Activated effector memory CD4-positive, alpha-beta T cell treated with Interleukin-2 at 50 U/mL for 16 hours (primary cell): Measurements from ENCODE around the gene PRR5L.

ENCODE experiments used
- DNase-seq: peaks from one replicate; pipeline ENCODE4 v3.0.0-alpha.2; 2020

The PRR5L gene

DNA sequence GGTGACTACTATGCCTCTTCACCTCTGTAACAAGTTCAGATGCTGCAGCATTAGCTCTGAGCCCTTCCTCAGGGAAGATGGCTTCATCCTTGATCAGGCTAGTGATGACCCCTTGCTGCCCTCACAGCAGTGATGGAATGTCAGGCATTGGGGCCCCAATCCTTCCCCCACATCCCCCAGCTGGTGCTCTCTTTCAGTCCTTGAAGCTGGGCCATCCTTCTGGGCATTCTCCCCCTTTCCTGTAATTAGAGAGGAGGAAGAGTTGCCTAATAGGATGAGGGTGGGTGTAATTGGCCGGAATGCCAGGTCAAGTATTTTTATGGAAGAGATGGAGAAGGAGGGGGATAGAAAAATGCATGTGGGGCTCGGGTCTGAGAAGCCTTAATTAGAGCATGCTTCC lies 151.4 kb downstream of the PRR5L start:
- no peak for DNase-seq

DNA sequence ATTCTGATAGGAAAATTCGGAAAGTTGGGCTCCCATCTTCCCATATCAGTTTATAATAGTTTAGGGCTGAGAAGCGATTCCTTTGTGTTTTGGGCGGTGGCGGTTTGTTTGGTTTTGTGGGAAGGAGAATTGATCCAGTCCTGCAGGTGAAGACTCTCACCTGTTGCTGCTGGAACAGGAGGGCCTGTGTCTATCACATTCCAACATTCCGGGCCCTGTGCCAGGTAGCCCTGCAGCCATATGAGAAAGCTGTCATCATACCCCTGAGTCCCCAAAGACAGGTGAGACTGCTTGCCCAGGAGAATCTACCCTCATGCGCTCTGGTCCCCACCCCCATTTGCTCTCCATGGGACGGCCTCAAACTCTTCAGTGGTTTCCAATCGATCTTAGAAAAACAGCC lies 151.9 kb downstream of the PRR5L start:
- DNase-seq = no peak

DNA sequence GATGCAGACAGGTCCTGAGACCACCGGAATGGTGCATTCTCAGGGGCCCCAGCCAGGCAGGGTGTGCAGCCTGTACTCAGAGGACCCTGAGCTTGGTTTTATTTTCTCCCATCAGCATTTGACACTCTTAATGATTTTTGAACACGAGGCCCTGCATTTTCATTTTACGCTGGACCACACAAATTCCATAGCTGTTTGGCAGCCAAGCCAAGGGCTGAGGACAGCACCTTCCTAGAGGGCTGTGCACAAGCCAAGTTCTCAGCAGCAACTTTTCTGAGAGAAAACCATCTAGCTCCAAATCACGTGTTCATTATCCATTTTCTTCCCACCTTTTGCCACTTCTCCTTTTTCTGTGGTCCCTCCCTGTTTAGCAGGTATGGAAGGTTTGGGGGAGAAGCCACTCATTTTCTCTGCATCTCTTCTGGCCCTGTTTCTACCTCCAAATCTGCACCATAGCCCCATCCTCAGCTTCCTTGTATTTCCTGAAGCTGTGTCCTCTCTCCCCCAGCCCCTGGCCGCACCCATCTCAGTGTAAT lies 153.5 kb downstream of the PRR5L start:
- no peak for DNase-seq

DNA sequence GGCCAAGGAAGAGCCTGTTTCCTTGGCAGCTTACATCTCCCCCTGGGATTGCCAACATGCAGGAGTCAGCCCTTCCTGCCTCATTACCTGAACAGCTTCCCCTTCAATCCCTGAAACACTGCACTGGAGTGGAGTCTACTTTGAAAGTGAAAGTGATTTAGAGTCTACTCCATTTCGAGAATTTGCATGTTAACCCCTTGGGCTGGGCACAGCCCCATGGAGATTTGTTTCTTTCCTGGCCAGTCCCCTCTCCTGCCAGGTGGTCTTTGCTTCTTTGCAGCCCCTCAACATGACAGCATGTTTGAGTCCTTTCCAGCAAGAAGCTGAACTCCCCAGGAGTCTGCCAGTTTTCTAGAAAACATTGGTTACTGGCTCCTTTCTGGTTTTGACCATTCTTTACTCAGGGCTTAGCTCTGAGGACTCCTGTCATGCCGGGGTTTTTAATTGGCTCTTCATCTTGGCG lies 154.1 kb downstream of the PRR5L start:
- no peak for DNase-seq

DNA sequence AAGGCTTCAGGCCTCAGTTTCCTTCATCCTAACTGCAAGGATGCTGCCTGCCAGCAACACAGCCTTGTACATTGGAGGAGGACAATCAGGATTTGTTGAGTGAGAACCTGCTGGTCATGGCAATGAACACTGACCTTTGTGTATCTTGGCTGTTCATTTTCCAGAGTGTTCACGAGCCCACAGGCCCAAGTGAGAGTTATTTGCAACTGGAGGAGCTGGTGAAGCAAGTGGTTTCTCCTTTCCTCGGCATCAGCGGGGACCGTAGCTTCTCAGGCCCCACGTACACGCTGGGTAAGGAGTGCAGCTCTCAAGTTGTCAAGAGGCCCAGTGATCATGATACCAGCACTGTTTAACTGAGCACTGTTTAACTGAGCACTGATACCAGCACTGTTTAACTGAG lies 155.0 kb downstream of the PRR5L start:
- no peak for DNase-seq

DNA sequence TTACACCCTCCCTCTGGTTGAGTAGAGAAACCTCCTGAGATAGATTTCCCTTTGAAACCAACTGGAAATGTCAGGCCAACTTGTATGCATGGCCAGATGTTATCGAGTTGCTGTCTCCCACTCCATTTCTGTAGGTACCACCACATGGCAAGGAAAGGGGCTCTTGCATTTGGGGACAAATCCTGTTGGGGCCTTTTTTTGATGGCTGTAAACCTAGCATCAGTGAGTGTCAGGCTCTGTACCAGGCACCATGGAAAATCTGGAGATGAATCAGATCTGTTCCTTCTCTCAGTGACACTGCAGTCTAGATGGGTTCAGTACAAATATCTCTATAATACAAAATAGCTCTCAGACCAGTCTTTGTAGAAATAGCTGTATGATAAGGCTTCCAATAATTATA lies 155.6 kb downstream of the PRR5L start:
- no peak for DNase-seq

DNA sequence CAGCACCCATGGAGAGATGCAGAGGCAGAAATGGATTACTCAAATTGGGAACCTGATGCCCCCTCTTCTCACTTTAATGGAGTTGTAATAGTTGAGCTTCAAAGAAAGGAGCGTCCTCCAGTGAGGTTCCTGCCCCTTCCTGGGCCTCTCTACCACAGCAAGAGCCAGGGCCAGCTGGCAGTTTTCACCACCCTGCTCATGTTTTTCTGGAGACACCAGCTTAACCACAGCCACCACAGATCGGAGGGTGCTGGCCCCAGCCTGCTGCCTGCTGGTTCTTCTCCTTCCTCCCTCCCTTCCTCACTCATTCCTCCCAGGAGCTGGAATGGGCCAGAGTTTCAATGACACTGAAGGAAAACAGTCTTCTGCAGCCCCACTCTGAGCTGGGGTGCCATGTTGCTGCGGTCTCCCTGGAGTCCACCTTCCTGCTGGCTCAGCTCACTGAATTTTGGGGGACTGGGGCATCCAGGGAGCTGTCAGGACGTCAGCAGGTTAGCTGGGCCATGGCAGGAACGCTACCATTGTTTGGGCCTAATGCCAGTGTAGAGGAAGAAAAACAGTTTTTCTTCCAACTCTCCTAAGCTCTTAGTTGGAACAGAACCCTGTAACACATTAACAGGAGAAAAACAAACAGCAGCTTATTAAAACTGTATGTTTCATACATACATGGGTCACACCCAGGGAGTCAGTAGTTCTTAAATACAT lies 156.3 kb downstream of the PRR5L start:
- DNase-seq = no peak

DNA sequence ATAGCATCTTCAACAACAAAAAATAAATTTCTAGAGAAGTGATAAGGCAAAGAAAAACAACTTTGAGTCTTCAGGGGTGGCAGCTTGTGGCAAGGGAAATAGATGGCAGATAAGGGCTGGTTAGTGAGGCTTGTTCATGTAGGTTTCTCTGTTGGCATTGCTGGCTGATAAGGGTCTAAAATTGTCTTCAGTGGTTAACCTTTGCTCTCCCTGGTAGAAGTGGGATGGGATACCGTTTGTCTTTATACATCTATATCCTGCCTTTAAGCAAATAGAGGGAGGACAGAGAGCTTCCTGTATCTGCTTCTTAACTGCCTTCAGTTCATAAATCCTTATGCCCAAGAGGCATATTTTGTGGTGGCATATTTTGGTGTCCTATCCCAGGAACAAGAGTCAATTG lies 156.9 kb downstream of the PRR5L start:
- no peak for DNase-seq

DNA sequence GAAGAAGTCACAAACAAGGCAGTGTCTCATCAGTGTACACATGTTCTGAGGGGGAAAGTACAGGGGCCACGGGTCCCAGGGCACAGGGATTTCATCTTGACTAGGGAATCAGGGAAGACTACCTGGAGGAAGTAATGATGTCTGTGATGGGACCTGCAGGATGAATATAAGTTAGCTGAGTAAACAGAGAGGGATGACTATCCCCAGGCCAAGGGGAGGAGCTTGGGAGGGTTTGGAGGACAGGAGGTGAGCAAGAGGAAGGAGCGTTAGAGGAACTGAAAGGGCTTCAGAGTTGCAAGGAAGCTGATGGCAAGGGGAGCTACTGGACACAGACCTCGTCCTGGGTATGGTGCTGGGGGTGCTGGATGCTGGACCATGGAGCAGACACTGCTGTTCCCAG lies 157.6 kb downstream of the PRR5L start:
- no peak for DNase-seq

DNA sequence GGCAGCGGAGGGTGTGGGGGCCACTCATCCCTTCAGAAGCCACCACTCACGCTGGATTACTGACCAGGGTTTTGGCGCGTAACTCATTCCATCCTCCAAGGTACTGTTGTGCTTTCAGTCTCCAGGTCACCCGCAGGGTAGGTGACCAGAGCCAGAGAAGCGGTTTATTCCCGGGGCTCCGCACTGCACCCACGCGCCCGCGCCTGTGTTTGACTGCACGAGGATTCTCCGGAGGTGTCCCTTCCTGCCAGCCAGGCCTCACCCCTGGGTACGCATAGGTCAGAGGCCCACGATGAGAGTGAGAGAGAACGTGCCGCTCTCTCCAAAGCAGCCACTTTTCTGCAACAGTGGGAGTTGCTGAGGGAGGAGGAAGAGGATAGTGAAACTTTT lies 158.5 kb downstream of the PRR5L start:
- DNase-seq = no peak

DNA sequence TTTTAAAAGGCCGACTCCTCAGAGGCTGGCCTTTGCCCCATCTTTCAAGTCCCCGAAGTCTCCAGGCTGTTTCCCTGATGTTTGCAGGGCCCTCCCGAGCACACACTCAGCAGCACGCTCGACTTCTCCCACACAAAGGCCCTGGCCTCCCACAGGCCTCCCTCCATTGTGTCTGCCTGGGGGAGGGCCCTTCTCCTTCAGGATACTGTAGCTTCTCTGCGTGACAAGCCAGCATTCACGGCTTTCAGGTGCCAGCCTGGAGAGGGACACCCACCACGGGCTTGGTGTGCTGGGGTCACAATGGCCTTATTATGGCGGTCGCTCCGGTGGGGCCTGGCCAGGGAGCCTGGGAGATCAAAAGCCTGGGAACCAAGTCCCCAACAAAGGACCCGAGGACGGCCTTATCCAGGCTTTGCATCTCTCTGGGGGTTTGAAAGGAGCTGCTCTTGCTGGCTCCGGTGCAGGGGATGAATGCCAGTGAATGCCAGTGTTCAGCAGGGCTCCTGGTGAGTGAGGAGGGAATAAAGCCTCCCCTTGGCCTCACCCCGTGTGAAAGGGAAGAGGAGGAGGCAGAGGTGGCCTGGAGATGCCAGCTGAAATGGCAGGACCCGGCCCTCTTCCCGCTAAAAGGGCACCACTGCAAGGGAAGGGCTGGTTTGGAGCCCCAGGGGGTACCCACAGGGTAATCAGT lies 159.0 kb downstream of the PRR5L start:
- DNase-seq = no peak

DNA sequence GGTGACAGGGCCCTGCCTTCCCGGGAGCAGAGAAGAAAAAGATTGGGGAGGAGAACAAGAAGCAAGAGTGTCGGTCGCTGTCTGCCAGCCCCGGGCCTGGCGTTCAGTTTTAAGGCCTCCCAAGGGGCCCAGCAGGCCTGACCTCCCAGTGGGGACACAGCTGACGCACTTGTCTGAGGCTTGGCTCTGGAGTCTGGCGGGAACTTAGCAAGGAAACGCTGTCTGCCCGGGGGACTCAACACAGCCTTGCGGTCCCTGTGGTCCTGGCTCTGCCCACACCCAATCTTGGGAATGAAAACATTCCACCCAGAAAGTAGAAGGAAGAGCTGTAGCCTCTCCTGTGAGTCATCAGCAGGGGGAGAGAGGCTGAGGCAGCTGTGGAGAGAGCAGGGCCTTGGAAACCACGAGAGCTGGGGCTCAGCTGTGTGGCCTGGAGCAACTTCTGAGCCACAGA lies 159.6 kb downstream of the PRR5L start:
- no peak for DNase-seq

DNA sequence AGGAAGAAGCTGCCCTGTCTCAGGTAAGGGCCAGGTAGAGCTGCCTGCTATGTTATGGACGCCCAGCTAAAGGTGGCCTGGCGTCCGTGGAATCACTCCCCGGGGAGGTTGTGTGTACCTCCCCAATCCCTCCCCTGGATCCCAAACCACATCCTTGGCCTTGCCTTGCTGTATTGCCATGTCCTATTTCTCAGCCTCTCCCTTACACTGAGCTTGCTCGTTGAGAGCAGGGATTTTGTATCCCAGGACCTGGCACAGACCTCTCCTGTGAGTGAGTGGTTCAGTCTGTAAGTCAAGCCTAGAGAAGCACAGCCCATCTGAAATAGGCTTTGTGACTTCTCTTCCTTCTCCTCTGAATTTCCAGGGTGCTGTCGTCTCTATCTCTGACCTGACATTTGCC lies 160.1 kb downstream of the PRR5L start:
- DNase-seq = no peak

DNA sequence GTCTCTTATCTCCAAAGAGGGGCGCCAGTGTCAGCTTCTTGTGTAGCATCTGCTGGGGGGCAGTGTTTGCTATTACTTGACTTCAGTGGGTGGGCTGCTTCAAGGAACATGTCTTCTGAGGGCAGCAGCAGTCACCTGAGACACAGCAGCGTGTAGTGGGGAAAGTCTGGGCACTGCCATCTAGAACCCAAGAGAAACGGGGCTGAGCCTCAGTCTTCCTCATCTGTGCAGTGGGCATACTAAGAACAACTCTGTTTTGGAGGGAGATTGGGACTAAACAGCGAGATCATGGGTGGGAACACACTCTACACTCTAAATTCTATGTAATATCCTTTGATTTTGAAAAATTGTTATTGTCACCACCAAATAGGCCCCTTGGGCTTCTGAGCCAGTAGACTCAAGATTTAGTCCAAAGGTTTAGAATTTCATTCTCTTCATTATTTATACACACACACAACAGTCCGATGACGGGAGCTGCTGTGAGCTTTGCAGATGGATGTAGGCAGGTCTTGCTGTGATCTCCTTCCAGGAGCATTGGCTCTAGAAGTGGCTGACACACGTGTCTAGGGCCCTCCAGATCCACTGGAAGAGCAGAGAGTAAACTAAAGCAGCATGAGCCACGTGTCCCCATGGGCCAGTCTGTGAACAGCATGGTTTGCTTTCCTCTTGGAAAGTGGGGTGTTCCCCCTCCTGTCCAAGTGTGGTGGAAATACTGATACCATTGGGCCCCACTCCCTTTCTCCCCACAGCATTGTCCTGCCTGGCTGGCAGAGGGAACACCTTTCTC lies 162.2 kb downstream of the PRR5L start:
- DNase-seq = no peak

DNA sequence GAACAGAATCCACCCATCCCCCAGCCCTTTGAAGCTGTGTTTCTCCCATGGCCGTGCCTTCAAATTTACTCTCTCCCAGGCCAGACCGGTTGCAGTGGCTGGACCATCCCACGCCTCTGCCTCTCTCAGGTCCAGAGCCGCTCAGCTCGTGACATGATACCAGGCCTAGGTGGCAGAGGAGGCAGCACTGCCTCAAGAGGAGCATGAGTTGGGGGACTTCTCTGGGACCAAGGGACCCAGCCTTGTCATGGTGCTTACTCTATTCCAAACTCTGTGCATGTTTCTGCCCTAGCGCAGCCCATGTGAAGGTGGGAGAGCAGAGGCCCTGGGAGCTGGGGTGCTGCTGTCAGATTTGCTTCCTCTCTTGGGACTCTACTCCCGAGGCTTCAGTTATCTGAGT lies 163.0 kb downstream of the PRR5L start:
- DNase-seq = no peak

DNA sequence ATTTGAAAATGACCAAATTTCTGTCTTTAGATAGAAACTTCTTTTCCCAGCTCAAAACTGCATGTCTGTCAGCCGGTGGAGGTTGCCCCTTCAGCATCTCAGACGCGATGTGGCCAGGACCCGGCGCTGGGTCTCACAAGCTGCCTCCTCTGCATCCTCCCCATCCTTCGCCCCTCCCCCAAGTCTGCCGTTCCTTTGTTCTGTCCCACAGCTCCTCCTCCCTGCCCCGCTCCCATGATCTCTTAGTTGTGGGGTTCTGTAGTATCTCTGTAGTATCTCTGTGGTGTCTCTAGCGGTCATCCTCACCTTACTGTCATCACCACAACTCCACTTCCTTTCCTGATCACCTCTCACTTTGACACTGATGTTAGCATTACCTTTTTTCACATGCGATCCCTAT lies 164.1 kb downstream of the PRR5L start:
- DNase-seq = no peak

DNA sequence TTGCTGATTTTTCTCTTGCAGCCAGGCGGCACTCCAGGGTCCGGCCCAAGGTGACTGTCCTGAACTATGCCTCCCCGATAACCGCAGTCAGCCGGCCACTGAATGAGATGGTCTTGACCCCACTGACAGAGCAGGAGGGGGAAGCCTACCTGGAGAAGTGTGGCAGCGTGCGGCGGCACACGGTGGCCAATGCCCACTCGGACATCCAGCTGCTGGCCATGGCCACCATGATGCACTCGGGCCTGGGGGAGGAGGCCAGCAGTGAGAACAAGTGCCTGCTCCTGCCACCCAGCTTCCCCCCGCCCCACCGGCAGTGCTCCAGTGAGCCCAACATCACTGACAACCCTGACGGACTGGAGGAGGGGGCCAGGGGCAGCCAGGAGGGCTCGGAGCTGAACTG lies 166.2 kb downstream of the PRR5L start:
- no peak for DNase-seq

DNA sequence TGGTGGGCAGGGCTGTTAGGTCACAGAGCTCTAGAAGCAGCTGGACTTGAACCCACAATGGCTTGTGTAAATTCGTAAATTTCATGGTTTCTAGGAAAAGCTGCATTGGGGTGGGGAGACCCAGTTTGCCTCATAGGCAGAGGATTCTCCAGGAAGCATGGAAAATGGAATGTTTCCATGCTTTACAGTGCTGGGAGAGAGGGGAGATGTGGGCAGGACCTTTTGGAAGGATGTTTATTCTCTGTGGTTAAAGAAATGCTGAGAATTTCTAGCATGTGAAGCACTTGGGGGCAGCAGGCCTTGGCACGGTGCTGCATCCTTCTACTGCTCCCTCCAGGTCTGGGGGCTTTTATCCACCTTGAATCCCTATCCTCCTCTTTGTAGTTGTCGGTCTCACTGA lies 167.7 kb downstream of the PRR5L start:
- DNase-seq = no peak

DNA sequence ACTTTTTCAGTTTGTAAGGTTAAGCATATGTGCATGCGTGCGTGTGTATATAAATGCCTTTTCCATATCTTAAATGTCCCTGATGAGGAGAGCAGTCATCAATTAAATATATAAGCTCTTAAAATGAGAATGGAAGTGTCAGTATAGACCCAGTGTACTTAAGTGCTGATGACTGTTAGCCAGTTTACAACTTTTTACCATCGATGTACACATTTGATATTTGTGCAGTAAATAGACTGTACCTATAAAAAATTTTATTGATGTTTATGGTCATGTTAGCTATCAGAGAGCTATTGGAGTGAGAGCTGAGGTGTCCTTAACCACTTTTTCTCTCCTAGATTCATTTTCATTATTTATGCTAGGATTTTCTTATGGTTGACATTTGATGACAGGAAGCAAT lies 168.6 kb downstream of the PRR5L start:
- no peak for DNase-seq

DNA sequence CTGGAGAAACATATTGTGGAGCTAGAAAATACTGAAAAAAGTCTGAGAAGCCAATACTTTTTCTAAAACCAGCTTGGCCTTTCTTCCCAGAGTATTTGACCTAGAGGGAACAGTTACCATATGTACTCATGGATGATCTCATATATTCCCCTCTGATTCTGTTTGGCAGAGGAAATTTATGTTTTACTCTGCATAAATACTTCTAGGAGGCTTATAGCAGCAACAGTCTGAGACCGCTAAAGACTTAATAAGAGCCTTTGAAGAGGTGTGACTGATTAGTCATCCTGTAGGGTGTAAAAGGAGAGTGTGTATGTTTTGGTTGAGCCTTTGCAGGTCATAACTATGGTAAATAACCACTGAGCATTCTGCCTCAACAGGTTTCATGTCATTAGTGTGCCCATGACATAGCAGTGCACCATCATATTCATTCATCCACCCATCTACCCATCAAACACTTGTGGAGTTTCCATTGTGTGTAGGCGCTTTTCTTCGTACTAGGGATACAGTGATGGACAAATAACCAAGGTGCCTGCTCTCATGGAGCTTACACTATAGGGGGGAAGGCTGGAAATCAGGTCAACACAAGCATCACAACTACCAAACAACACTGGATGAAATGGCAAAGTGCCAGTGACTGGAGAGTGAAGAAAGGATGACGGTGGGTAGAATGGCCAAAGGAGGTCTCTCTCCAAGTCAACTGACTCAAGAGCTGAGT lies 169.5 kb downstream of the PRR5L start:
- DNase-seq = no peak

DNA sequence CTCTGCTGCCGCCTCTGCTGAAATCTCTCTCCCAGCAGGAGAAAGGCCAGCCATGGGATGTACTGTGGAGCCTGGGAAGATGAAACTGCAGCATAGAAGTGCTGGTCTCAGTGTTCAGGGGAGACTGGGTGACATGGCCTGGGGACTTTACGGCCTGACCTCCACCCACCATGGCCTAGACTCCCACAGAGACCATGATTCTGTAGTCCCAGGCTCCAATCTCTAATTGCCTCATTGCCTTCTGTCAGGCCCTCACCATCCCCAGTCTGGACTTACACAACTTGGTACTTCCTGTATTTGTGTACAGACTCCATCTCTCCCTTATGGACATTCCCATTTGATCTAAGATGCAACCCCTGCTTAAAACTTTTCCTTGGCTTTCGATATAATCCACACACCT lies 170.9 kb downstream of the PRR5L start:
- no peak for DNase-seq

DNA sequence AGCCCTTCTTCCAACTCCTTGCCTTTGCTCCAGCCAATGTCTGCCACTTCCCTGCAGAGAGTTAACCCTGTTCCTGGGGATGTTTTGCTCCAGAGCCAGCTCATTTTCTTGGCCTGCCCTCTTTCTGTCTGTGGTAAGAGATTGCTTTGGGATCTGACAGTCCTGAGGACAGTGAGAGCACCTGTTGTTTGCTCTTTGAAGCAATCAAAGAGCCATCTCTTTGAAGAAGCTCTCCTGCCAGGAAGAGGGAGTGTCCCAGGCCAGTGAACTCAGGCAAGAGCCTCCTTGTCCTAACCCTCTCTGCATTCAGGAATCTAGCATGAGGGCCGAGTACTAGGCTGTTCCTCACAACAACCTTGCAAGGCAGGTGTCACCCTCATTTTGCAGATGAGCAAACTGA lies 171.8 kb downstream of the PRR5L start:
- no peak for DNase-seq

DNA sequence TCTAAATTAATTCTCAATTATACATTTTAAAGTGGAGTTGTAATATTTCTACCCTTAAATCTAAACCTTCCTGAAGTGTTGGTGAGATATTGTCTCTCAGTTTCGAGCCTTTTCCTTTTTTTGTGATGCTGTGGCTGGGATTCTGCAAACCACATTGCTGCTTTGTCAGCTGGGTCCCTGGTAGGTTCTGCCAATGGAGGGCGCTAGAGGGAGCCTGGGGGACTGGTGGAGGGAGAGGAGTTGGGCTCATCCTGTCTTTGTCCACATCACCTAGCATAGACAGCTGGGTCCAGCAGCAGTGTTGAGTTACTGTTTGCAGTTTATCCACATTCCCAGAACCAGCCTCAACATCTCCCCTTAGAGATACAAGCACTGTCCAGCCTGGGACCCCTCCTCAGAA lies 173.0 kb downstream of the PRR5L start:
- DNase-seq = no peak
